ENCODE measurements around the gene TERF2IP.

The TERF2IP gene

DNA sequence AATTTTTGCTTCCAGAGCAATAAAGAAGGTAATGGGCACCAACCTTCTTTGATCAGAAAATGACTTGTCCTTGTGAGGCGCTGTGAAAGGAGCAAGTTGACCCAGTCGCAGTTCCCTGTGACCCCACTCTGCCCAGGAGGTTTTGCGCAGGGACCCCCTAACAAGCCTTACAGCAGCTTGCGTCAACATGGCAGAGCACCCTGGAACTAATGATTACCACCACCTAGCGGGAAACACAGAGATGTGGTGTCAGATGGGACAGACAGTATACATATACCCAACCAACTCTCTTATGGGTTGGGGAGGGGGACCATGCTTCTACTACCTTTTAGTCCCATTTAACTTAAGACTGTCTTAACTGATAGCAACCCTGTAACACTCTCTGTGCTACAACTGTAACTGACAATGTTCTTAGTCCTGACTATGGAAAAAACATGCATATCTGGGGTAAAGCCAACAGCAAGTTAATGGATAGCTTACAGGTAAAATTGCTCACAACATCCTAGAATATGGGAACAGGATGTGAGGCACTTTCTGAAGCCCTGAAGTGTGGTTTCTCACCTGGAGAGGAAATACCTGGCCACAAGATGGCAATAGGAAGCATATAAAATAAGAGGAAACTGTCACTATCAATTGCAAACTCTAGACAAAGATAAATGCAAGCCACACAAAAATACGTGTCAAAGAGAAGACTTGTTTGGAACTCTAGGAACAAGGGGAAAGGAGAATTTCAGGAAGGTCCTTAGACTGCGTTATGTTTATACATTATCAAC, 3.1 kb upstream of the TERF2IP start:
- DNase-seq: no peak

DNA sequence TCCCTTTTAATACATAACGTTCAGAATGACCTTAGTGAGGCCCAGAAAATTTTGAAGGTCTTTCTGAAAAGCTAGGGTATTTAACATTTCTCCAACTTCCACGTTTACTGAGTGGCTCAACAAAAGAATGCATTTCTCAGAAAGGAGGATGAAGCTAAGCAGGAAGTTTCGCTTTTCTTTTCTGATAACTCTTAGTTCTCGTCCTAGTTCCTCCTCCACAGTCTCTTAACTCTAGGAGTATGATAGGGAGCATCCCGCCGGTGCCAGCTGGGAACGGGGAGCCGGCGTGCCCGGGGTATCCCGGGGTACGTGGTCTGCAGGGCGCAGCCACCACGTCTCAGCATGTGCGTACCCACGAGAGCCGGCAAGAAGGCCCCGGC, 471 bp upstream of the TERF2IP start:
- DNase-seq: no peak

DNA sequence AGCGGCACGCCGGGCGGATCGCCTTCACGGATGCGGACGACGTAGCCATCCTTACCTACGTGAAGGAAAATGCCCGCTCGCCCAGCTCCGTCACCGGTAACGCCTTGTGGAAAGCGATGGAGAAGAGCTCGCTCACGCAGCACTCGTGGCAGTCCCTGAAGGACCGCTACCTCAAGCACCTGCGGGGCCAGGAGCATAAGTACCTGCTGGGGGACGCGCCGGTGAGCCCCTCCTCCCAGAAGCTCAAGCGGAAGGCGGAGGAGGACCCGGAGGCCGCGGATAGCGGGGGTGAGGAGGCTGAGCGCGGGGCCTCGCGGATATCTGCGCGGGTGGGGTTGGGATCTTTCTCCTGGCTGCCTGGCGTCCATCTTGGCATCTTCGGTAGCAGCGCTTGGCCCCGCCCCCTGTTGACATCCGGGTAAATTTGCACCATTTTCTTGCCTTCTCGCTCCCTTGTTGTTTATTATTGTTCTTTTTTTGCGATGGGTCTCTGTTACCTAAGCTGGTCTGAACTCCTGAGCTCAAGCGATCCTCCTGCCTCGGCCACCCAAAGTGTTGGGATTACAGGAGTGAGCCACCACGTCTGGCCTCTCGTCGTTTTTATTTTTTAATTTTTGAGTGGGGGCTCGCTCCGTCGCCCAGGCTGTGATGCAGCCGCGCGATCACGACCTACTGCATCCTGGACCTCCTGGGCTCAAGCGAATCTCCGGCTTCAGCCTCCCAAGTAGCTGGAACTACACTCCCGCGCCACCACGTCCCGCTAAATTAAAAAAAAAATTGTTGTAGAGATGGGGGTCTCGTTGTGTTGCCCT, 898 bp downstream of the TERF2IP start:
- DNase-seq: peak; percentile 37

DNA sequence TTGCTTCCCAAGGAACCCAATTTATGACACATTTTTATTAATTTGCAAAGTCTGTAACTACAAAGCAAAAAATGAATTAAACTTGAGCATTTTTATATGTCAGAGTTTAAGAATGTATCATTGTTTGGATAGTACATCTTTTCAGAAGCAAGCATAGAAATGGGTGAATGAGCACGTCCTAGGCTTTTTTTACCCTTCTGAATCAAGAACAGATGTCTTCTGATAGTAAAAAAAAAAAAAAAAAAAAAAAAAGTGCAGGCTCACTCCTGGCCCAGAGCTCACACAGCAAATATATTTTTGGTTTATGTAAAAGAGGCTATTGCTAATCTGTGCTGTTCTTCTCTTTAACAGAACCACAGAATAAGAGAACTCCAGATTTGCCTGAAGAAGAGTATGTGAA, 6.3 kb downstream of the TERF2IP start:
- DNase-seq: no peak

DNA sequence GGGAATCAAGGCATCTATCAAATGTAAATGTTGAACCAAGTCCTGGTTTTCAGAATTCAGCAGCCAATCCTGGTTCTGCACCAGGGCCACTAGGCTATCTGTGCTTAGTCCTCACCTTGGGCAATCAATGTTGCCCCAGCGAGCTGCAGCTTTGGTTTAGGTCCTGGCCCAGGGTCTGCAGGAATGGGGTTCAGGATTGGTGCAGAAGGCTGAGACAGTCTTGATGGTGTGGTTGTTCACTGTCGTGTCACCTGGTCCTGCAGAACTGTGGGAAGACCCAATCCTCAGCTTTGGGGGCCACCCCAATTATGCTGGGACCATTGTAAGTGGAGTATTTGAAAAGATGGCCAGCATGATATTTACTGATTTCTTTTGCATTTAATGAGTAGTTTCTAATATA, 10.6 kb downstream of the TERF2IP start:
- no peak for DNase-seq

DNA sequence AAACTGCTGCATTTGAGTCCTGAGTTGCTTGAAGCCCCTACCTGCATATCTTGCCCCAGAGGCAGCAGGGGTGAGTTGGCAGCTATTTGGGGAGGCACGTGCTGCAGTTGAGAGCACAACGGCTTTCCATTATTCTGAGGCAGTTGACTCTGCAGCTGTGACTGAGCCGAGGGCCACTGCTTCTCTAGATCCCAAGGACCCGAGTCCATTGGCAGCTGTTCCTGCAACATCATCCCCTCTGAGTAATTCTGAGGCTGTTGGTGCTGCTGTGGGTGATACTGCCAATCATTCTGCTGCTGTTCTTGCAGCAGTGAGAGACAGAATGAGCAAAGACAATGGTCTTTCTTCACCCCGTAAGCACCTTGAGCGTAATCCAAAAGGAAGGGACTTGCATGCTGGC, 12.7 kb downstream of the TERF2IP start:
- DNase-seq: no peak

DNA sequence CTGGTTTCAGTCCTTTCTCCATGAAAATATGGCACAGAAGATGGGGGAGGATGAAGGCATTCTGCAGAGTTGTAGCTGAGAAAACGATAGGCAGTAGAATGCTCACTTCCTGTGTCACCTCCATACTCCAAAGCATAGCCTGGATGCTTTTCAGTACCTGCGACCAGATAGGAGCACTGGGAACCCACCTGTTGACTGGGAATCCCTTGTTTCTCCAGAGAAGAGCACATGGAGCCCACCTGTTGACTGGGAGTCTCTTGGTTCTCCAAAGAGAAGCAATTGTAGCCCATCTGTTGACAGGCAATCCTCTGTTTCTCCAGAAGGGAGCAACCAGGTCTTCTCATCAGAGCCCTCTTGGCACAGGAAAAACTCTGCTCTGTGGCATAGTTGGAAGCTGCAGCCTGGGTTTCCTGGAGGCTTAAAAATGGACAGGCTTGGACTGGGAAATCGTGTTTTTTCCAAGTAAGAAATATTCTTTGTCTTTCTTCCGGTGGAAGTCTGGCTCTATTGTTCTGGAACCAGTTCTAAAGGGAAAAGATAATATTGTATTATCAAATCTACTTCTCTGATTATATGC, 13.2 kb downstream of the TERF2IP start:
- DNase-seq: no peak

DNA sequence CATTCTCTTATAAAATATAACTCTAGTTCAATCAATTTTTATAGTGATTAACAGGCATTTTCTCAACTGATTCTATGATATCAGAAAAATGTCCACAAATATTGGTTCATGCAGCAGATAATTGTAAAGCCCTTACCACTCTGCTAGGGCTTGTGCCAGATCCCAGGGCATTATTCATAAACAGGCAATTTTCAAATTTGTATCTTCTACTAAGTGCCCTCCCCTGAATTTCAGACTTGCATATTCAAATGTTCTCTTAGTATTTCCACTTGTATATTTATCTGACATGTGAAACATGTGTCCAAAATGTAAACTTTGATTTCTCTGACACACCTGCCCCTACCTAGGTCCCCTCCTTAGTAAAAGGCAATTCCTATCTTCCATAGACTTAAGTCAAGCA, 19.9 kb downstream of the TERF2IP start:
- DNase-seq: no peak

DNA sequence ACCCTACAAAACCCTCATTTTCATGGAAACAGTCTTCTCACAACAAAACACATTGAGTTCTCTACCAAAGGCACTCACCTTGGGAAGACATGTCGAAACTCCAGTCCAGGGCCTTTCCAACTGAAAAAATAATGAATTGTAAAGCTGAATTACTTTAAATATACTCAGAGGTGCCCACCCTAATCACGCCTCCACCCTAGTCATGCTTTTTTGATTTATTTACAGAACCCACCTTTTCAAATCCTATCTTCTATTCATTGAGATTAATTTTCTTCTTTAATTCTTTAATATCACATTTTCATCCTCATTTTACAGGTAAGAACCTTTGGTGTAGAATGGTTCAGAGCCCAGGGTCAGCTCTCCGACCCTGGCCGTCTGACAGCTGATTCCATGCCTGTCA, 29.3 kb downstream of the TERF2IP start, which contains the start of gene CPHXL2:
TSS of gene CPHXL2 (minus strand) at position 101 of the 400 bp plus-strand sequence. CDS start at position 91, 10 bp downstream.
- no peak for DNase-seq

DNA sequence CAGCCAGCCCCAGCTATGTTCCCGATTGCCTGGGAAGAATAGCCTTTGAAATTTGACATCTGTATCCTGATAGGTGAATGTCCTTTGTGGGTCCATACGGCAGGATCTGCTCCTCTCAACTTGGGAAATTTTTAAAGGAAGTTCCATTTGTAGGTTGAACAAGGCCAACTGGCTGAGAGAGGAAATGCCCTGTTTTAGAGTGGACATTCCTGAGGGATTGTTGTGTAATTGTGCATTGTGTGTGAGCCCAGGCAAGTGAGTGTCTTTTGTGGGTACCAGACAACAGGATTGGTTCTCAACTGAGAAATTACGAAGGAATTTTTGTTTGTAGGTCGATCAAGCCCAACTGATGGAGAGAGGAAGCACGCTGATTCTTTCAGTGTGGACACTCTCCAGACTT, 31.8 kb downstream of the TERF2IP start:
- no peak for DNase-seq

DNA sequence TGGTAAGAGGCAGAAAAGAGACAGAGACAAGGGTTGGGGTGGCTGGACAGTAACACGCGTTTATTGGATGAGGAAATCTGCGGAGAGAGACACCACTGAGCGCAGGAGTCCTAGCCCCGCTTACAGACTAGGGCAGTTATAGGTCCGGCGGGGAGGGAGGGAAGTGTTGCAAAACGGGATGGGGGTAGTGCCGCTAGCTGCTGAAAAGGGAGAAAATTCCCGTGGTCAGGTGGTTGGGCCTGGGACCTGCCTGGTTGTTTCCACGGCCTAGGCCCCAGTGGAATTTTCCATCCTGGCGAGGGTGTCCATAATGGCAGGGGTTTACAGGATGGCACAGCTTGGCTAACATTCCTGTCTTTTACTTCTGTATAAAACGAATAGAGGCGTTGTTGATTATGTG, 34.7 kb downstream of the TERF2IP start:
- DNase-seq: no peak

DNA sequence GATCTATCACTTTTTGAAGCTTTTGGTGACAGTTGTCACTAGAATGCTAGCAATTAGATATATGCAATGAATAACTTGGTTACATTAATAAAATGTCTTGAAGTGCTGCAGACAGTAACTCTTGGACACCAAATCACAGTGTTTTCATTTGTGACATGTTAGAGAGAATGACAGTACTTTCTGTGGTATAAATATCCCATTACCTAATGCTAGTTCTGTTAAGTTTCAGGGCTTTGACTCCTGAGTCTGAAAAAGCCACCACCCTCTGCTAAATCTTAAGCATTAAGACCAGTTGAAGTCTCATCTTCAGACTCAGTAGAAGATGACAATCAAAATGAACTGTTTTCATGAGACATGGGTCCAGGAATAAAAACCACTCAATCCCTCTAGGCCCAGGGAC, 39.8 kb downstream of the TERF2IP start:
- no peak for DNase-seq

DNA sequence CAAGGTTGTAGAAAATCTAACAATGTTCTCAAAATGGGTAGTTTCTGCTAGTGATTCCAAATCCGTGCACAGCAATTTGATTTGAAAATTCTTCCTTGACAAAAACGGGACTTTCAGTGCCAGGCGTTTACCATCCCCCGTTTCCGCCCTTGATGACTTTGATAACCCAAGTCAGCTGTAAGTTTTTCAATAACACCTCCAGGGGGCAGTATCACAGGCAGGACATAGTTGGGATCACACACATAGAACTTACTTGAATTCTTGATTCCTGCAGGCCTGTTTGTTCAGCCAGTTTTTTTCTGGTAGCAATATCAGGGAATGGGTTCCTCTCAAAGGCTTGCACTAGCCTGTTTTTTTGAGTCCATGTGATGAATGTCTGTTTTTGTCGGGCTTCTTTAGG, 48.1 kb downstream of the TERF2IP start:
- no peak for DNase-seq

DNA sequence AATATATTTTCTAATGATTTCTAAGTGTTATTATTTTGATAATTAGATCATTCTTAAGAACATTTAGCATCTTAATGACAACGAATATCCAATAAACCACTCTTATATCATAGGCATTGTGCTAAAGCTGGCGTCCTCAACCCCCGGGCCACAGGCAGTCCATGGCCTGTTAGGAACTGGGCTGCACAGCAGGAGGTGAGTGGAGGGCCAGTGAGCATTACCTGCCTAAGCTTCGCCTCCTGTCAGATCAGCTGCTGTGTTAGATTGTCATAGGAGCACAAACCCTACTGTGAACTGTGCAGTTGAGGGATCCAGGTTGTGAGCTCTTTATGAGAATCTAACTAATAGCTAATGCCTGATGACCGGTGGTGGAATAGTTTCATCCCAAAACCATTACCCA, 50.0 kb downstream of the TERF2IP start:
- DNase-seq: no peak

DNA sequence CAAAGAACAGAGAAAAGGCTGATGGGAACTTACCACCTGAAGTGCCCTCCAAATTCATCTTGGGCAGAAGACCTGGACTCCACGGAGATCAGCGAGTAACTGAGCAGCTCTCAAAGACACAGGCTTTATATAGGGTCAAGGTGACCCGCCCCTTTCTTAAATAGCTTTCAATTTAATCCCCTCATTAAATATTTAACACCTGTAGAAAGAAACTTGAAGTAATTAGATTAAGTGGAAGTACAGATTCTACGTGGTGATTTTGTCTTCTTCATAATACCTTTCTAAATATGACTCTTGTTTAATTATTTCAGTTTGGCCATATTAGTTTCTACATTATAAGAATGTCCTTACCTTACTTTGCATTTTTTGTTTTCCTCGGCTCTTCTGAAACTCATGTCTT, 53.8 kb downstream of the TERF2IP start, which contains the start of gene DUXB:
TSS of gene DUXB (minus strand) at position 101 of the 400 bp plus-strand sequence. CDS start at position 58, 43 bp downstream.
- DNase-seq: no peak

DNA sequence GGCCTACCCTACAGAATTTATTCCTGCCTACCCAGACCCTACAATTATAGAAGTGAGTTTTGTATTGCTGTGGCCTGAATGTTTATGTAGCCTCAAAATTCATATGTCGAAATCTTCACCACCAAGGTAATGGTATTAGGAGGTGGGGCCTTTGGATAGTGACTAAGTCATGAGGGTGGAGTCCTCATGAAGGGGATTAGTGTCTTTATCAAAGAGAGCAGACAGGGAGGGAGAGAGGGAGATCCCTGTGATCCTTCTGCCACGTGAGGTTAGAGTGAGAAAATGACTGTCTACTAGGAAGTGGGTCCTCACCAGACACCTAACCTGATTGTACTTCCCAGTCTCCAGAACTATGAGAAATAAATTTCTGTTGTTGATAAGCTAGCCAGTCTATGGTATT, 54.7 kb downstream of the TERF2IP start:
- DNase-seq: no peak

DNA sequence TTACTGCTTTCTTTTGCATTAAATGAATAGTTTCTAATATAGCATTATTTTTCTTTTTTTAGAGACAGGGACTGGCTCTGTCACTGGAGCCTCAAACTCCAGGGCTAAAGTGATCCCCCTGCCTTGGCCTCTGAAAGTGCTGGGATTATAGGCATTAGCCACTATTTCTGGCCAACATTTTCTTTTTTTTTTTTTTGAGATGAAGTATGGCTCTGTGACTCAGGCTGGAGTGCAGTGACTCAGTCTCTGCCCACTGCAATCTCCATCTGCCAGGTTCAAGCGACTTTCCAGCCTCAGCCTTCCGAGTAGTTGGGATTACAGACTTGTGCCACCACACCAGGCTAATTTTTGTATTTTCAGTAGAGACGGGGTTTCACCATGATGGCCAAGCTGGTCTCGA, 55.7 kb downstream of the TERF2IP start:
- no peak for DNase-seq
